Endothelial cell of umbilical vein (primary cell): ENCODE measurements around the gene KDM6B. TPM values are rescaled to one million over a fixed set of nuclear protein-coding genes. Genes with fewer than 3 reads are reported as not detected.

Experiments used
- BruUV-seq: library from RNA; stranded (reverse); fragments of 400-500 nt; replicated peaks from 2 replicates; lab custom pipeline; 2021; lab: Mats Ljungman, UMichigan
- CTCF ChIA-PET: fragments of 300-600, 350-600 bp; sonication (Branson Sonifier 250); formaldehyde crosslinking; loops from one replicate; lab custom pipeline; 2021; ENCODE audit warnings: antibody characterized with exemption, inconsistent platforms; lab: Charles Lee
- POLR2A ChIA-PET: fragments of 300-600, 350-600 bp; sonication (Branson Sonifier 250); formaldehyde crosslinking; loops from one replicate; lab custom pipeline; 2021; ENCODE audit warnings: antibody characterized with exemption, inconsistent platforms; lab: Charles Lee
- DNase-seq: peaks from one replicate; pipeline ENCODE4 v3.0.0-alpha.2; 2011; ENCODE audit warnings: low read depth, low spot score
- FAIRE-seq: peaks from 2 replicates; lab custom pipeline; 2011; peaks lifted over from hg19 to GRCh38; lab: Jason Lieb, UNC
- H2AFZ ChIP-seq: 2 replicates; pipeline ENCODE4 v1.6.0; 2012; ENCODE audit warnings: low read depth, low read length, control low read depth, inconsistent platforms
- H3K27ac ChIP-seq: 2 replicates; pipeline ENCODE4 v1.5.1; 2011; ENCODE audit warnings: low read depth, mild to moderate bottlenecking, control low read depth, low read length, moderate library complexity; ENCODE audit not compliant: insufficient read depth
- H3K27me3 ChIP-seq, 2 experiments: 2 replicates each; pipeline versions ENCODE4 v1.6.0 to v1.6.1; 2011; ENCODE audit warnings: low read length in 2 of 2, mixed read lengths in 1 of 2; ENCODE audit not compliant: control insufficient read depth in 2 of 2, insufficient read depth in 2 of 2
- H3K36me3 ChIP-seq, 2 experiments: 2 replicates in 1 of 2; 3 replicates in 1 of 2; pipeline ENCODE4 v1.5.1; 2011; ENCODE audit warnings: low read length in 2 of 2, mild to moderate bottlenecking in 1 of 2, moderate library complexity in 1 of 2; ENCODE audit not compliant: control insufficient read depth in 2 of 2, insufficient read depth in 2 of 2; ENCODE audit errors: extremely low read depth in 1 of 2
- H3K4me1 ChIP-seq: 3 replicates; pipeline ENCODE4 v1.5.1; 2011; ENCODE audit warnings: mild to moderate bottlenecking, low read length; ENCODE audit not compliant: control insufficient read depth, insufficient read depth; ENCODE audit errors: extremely low read depth
- H3K4me2 ChIP-seq: 2 replicates; pipeline ENCODE4 v1.6.1; 2011; ENCODE audit warnings: low read length, control low read depth, mixed read lengths; ENCODE audit not compliant: insufficient read depth
- H3K4me3 ChIP-seq, 3 experiments: fragments of 200-600 bp in 1 of 3; sonication (generic), shearing (Covaris generic) in 1 of 3; replicated peaks in 1 of 3; 2 replicates each; pipeline ENCODE4 v1.5.1; 2011 to 2016; ENCODE audit warnings: control low read depth in 3 of 3, low read length in 3 of 3, mild to moderate bottlenecking in 2 of 3, inconsistent platforms in 1 of 3, low read depth in 1 of 3, moderate library complexity in 1 of 3; ENCODE audit not compliant: insufficient read depth in 1 of 3
- H3K79me2 ChIP-seq: 2 replicates; pipeline ENCODE4 v1.6.0; 2012; ENCODE audit warnings: low read length, inconsistent platforms; ENCODE audit not compliant: control insufficient read depth, insufficient read depth
- H3K9ac ChIP-seq: replicated peaks from 2 replicates; pipeline ENCODE3; 2011; ENCODE audit warnings: low read length, control low read depth; ENCODE audit not compliant: insufficient read depth; ENCODE audit errors: extremely low read depth
- H3K9me1 ChIP-seq: replicated peaks from 3 replicates; pipeline ENCODE4 v1.6.0; 2011; ENCODE audit warnings: mild to moderate bottlenecking, low read length; ENCODE audit not compliant: control insufficient read depth, insufficient read depth; ENCODE audit errors: extremely low read depth
- H3K9me3 ChIP-seq: replicated peaks from 2 replicates; pipeline ENCODE4 v1.5.1; 2012; ENCODE audit warnings: low read length, inconsistent platforms; ENCODE audit not compliant: control insufficient read depth, insufficient read depth
- H4K20me1 ChIP-seq: replicated peaks from 2 replicates; pipeline ENCODE3; 2011; ENCODE audit warnings: mild to moderate bottlenecking, low read length; ENCODE audit not compliant: control insufficient read depth, insufficient read depth; ENCODE audit errors: extremely low read depth
- CTCF ChIP-seq, 2 donors: IDR thresholded peaks; 1 replicate in 1 of 2; 2 replicates in 1 of 2; pipeline ENCODE4 v1.5.1; 2011; ENCODE audit warnings: low read length in 2 of 2, mild to moderate bottlenecking in 2 of 2, moderate library complexity in 2 of 2, control low read depth in 1 of 2, inconsistent platforms in 1 of 2, low read depth in 1 of 2; ENCODE audit not compliant: insufficient read depth in 1 of 2; ENCODE audit errors: extremely low read depth in 1 of 2
- EZH2 ChIP-seq: IDR thresholded peaks from 2 replicates; pipeline ENCODE4 v1.6.1; 2012; ENCODE audit warnings: borderline replicate concordance, low read depth, mild to moderate bottlenecking, moderate library complexity, low read length, inconsistent platforms; ENCODE audit not compliant: severe bottlenecking
- FOS ChIP-seq: IDR thresholded peaks from 2 replicates; pipeline ENCODE4 v1.6.1; 2011; ENCODE audit warnings: mild to moderate bottlenecking, low read length, moderate library complexity, borderline replicate concordance; ENCODE audit not compliant: insufficient read depth
- GATA2 ChIP-seq: IDR thresholded peaks from 2 replicates; pipeline ENCODE4 v1.7.0; 2011; ENCODE audit warnings: low read depth, mild to moderate bottlenecking, moderate library complexity, mixed read lengths, low read length; ENCODE audit not compliant: insufficient read length, insufficient read depth
- JUN ChIP-seq: IDR thresholded peaks from 2 replicates; pipeline ENCODE4 v1.6.1; 2011; ENCODE audit warnings: borderline replicate concordance, low read depth; ENCODE audit not compliant: insufficient read length, insufficient read depth
- MAX ChIP-seq: IDR thresholded peaks from 2 replicates; pipeline ENCODE4 v1.6.1; 2011; ENCODE audit not compliant: insufficient read depth, insufficient read length
- MYC ChIP-seq: IDR thresholded peaks from one replicate; pipeline ENCODE4 v1.6.1; 2011; ENCODE audit warnings: mild to moderate bottlenecking, low read depth, low read length
- POLR2A ChIP-seq: IDR thresholded peaks from 2 replicates; pipeline ENCODE4 v1.6.1; 2012; ENCODE audit warnings: low read depth, mild to moderate bottlenecking, control low read depth, low read length
- POLR2AphosphoS5 ChIP-seq: IDR thresholded peaks from 2 replicates; pipeline ENCODE4 v1.6.1; 2012; ENCODE audit warnings: low read depth, mild to moderate bottlenecking, control low read depth, low read length, moderate library complexity; ENCODE audit not compliant: insufficient read depth
- dilution Hi-C: fragments of 300-500 bp; cut with MboI; formaldehyde crosslinking; loops from one replicate; pipeline ENCODE4 v1.15.0; 2019; ENCODE audit warnings: low sequenced_read_pairs; ENCODE audit not compliant: extremely low pct_ligation_motif_present
- intact Hi-C: fragments of 100-400 bp; cut with micrococcal nuclease; formaldehyde crosslinking; loops from one replicate; pipeline ENCODE4 v1.10.0; 2022
- polyA plus RNA-seq, 4 experiments: library from polyadenylated mRNA; depleted of rRNA in 3 of 4; stranded (reverse) in 3 of 4; unstranded in 1 of 4; fragments of >200 nt; gene quantifications; 2 replicates each; pipeline versions ENCODE4 v1.2.1 to v1.2.3, GENCODE V29; 2011 to 2012; ENCODE audit warnings: missing spikeins in 1 of 4
- total RNA-seq: library from RNA; stranded (reverse); gene quantifications from 2 replicates; pipeline ENCODE4 v1.2.3, GENCODE V29; 2021

Gene KDM6B
- total and polyA plus RNA-seq, 2 donors (not counting 3 experiments of a cell fraction or from before 2014, with no cell fraction given) = 1.8 to 17.8 TPM

DNA sequence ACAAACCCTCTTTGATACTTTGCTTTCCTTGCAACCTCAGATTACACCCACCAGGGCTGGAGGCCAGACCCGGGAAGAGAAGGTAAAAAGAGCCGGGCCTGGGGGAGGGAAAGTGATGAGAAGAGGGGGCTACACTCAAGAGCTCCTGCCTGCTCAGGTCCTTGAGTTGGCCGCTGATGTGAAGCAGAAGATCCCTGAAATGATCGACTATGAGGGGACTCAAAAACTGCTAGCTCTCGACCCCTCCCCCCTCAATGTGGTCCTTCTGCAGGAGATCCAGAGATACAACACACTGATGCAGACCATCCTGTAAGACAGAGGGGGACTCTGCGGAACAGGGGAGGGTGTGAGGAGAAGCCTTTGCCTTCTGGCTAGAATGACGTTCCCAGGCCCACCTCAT is 2.8 kb upstream of the KDM6B start:
- BruUV-seq = no TSS peak
- no peak overlapping the region for H3K4me2 ChIP-seq
- DNase-seq = no peak
- intact Hi-C loops = no loop called here
- peaks cover 12% of the 10 kb centered on the region for H3K4me1 ChIP-seq
- no peak overlapping the region for H3K9ac ChIP-seq
- H4K20me1 ChIP-seq = no peaks in the 10 kb centered on the region
- H3K36me3 ChIP-seq = no peaks in the 10 kb centered on the region
- dilution Hi-C loops = no loop called here
- no peak overlapping the region for H2AFZ ChIP-seq
- no peak for FAIRE-seq
- CTCF ChIA-PET = interaction anchor here (0.8 to 5.8 kb wide), 3 partner anchors 10 to 159 kb away, joined by 3 to 29 read pairs (median 3); no protein-coding TSS in a partner anchor
- no peaks in the 10 kb centered on the region for H3K79me2 ChIP-seq
- no peaks in the 10 kb centered on the region for H3K9me1 ChIP-seq
- no peak overlapping the region for H3K27ac ChIP-seq
- H3K4me3 ChIP-seq = no peak overlapping the region
- H3K27me3 ChIP-seq = peaks cover 3 to 4% of the 10 kb centered on the region in 2 experiments
- POLR2A ChIA-PET = no interaction called here
- TF ChIP-seq MYC = no peak
- no peaks in the 10 kb centered on the region for H3K9me3 ChIP-seq

- no peak overlapping the region for H3K27ac ChIP-seq
- ChIA-PET CTCF (interaction anchor here (1.1 to 5.8 kb wide), 5 partner anchors 7 to 156 kb away, joined by 3 to 29 read pairs (median 4); no protein-coding TSS in a partner anchor), POLR2A (no interaction called here)
- H3K4me2 ChIP-seq = no peak overlapping the region
- intact Hi-C loops = no loop called here
- H3K9me3 ChIP-seq = no peaks in the 10 kb centered on the region
- H3K9ac ChIP-seq = no peak overlapping the region
- H3K9me1 ChIP-seq = no peaks in the 10 kb centered on the region
- peaks cover 24% of the 10 kb centered on the region for H3K4me1 ChIP-seq
- dilution Hi-C loops = no loop called here
- H3K36me3 ChIP-seq = no peaks in the 10 kb centered on the region
- H3K27me3 ChIP-seq = peaks cover 3 to 4% of the 10 kb centered on the region in 2 experiments
- no peak overlapping the region for H2AFZ ChIP-seq
- no peak overlapping the region for H3K4me3 ChIP-seq
- TF ChIP-seq POLR2AphosphoS5 = no peak
- TF ChIP-seq MAX = no peak
- TF ChIP-seq JUN = no peak
- no peak for TF ChIP-seq CTCF (IDR thresholded peaks at IDR 0.05; ENCODE audit: extremely low read depth in 1 of 2, insufficient read depth in 1 of 2, low read depth in 1 of 2, low read length in 2 of 2)
- TF ChIP-seq FOS = no peak
- no peak for TF ChIP-seq MYC
- TF ChIP-seq EZH2 = no peak
- no peak for TF ChIP-seq GATA2
- TF ChIP-seq POLR2A = no peak
- H4K20me1 ChIP-seq = no peaks in the 10 kb centered on the region
- no peaks in the 10 kb centered on the region for H3K79me2 ChIP-seq
- FAIRE-seq (no peak), DNase-seq (no peak)
- no TSS peak for BruUV-seq
Observed at GRCh38 chr17:7832431-7832830, 1.6 kb upstream of the KDM6B start.
